ENCODE data around the gene UBE2U. TPM values are rescaled to one million over a fixed set of nuclear protein-coding genes. Genes with fewer than 3 reads are reported as not detected.

UBE2U gene
- total and polyA plus RNA-seq, 2 of the 8 experiments (the other 6 are each of a cell fraction or from before 2014, with no cell fraction given): not detected

DNA sequence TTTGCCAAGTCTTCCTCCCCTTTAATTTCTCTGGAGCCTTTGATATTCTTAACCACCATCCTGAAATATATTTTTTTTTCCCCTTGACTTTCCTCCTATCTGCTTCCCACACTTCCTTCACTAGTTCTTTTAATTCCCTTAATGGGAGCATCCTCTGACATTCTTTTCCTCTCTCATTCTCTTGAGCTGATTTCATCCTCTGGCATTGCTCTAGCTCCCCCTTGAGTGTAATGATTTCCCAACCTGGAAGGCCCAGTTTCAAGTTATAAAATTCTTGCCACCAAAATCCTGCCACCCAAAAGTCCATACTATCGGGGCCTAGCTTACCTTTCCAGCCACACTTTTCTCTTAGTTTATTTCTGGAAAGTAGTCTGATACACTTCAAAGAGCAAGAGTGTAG is 39.5 kb upstream of the UBE2U start:
- Histone ChIP-seq H2AFZ (ENCODE audit: low read length) (no peak overlapping the region), H3K4me1 (replicated peaks in 1 of 4; ENCODE audit: control insufficient read depth in 3 of 4, insufficient read depth in 4 of 4, low read length in 3 of 4) (no peaks in the 10 kb centered on the region), H2BK12ac (ENCODE audit: low read depth, low read length) (no peak overlapping the region), H2BK120ac (replicated peaks; ENCODE audit: low read depth, low read length) (no peak overlapping the region), H3K9ac (replicated peaks in 1 of 4; ENCODE audit: extremely low read depth in 1 of 4, low read depth in 3 of 4, low read length in 3 of 4) (no peak overlapping the region), H4K5ac (ENCODE audit: insufficient read length, low read depth, low read length) (no peak overlapping the region), H3K56ac (replicated peaks; ENCODE audit: insufficient read length, low read depth, low read length) (no peak overlapping the region), H3K23me2 (ENCODE audit: low read depth, low read length) (no peaks in the 10 kb centered on the region), H2BK20ac (ENCODE audit: low read length) (no peak overlapping the region), H3K14ac (ENCODE audit: insufficient read length) (no peak overlapping the region), H3K36me3 (ENCODE audit: control insufficient read depth in 2 of 4, insufficient read depth in 4 of 4, low read length in 3 of 4) (peaks cover 2 to 51% (median 25%) of the 10 kb centered on the region in 4 experiments; a peak in 6 of 8 replicates), H3K27me3 (replicated peaks in 1 of 4; ENCODE audit: control insufficient read depth in 3 of 4, extremely low read depth in 1 of 4, insufficient read depth in 3 of 4, low read length in 3 of 4) (no peaks in the 10 kb centered on the region), H2BK15ac (ENCODE audit: low read length) (no peak overlapping the region), H3K9me3 (ENCODE audit: insufficient read depth in 2 of 2, low read depth in 1 of 2, low read length in 1 of 2) (peaks cover 7% of the 10 kb centered on the region in 2 experiments; a peak in 2 of 4 replicates), H4K8ac (ENCODE audit: extremely low read depth, insufficient read depth, low read length) (no peak overlapping the region), H2BK5ac (ENCODE audit: low read depth, low read length) (no peak overlapping the region), H4K20me1 (replicated peaks in 1 of 2; ENCODE audit: control insufficient read depth in 1 of 2, insufficient read depth in 2 of 2, low read length in 2 of 2) (no peaks in the 10 kb centered on the region), H3K27ac (ENCODE audit: low read depth, low read length) (no peak overlapping the region), H3K4me2 (ENCODE audit: insufficient read depth in 1 of 2, low read depth in 2 of 2, low read length in 2 of 2) (no peak overlapping the region), H2AK5ac (ENCODE audit: low read depth, low read length) (no peak overlapping the region), H3K4ac (replicated peaks; ENCODE audit: insufficient read length, low read depth, low read length) (no peak overlapping the region), H3K18ac (ENCODE audit: extremely low read depth, low read length) (no peak overlapping the region), H3K79me1 (ENCODE audit: low read depth, low read length) (no peaks in the 10 kb centered on the region), H4K91ac (replicated peaks; ENCODE audit: insufficient read length, low read length) (no peak overlapping the region), H3K4me3 (ENCODE audit: extremely low read depth in 1 of 4, insufficient read depth in 2 of 4, low read depth in 3 of 4, low read length in 4 of 4) (no peak overlapping the region), H3K79me2 (ENCODE audit: control insufficient read depth in 1 of 2, insufficient read depth in 2 of 2, low read length in 2 of 2) (no peaks in the 10 kb centered on the region), H3K23ac (ENCODE audit: insufficient read length) (no peak overlapping the region)
- WGBS, 2 experiments (ENCODE audit: extremely low coverage in 1 of 2, insufficient coverage in 1 of 2, insufficient read length in 1 of 2, insufficient replicate concordance in 2 of 2, low coverage in 1 of 2, low lambda C conversion rate in 2 of 2, missing lambda C conversion rate in 1 of 2): 90% methylated on average over 1 of the region's 1 CpG; no CpG with 5 or more reads in 1 of the 2 experiments
- DNase-seq (ENCODE audit: low read depth in 1 of 2, low spot score in 2 of 2) (no peak), FAIRE-seq (no peak)
- ChIA-PET CTCF (ENCODE audit: partially characterized antibody) (interaction anchor here (0.6 to 4.7 kb wide), 30 partner anchors 9 to 553 kb away, joined by 3 to 26 read pairs (median 4); no protein-coding TSS in a partner anchor), POLR2A (ENCODE audit: partially characterized antibody) (no interaction called here)
